ENCODE results near the gene EPC2. TPM values are rescaled to one million over a fixed set of nuclear protein-coding genes. Genes with fewer than 3 reads are reported as not detected.

The EPC2 gene
- total RNA-seq (43.9 TPM), polyA plus RNA-seq (ENCODE audit: insufficient read depth, low read depth, low replicate concordance) (7.2 TPM)
- long read RNA-seq, donor 1, partial matches to known transcripts = 12 of 14 reads
- long read RNA-seq, donor 1, other reads (novel, unspliced or antisense) = 0 of 14 reads
- long read RNA-seq, donor 2, partial matches to known transcripts = 5 of 7 reads
- long read RNA-seq, donor 2, other reads (novel, unspliced or antisense) = 0 of 7 reads
- long read RNA-seq, donor 3 = 0 reads
- long read RNA-seq, donor 4, partial matches to known transcripts = 0 of 1 reads
- long read RNA-seq, donor 4, other reads (novel, unspliced or antisense) = 0 of 1 reads
- long read RNA-seq, donor 5 = 0 reads
- long read RNA-seq, donor 6, partial matches to known transcripts = 0 of 1 reads
- long read RNA-seq, donor 6, other reads (novel, unspliced or antisense) = 0 of 1 reads
- long read RNA-seq, donor 7, partial matches to known transcripts = 2 of 7 reads
- long read RNA-seq, donor 7, other reads (novel, unspliced or antisense) = 4 of 7 reads
- long read RNA-seq, donor 8, partial matches to known transcripts = 0 of 1 reads
- long read RNA-seq, donor 8, other reads (novel, unspliced or antisense) = 0 of 1 reads
- long read RNA-seq, donor 9, partial matches to known transcripts = 0 of 1 reads
- long read RNA-seq, donor 9, other reads (novel, unspliced or antisense) = 0 of 1 reads
- long read RNA-seq, donor 10, partial matches to known transcripts = 5 of 5 reads
- long read RNA-seq, donor 10, other reads (novel, unspliced or antisense) = 0 of 5 reads

DNA sequence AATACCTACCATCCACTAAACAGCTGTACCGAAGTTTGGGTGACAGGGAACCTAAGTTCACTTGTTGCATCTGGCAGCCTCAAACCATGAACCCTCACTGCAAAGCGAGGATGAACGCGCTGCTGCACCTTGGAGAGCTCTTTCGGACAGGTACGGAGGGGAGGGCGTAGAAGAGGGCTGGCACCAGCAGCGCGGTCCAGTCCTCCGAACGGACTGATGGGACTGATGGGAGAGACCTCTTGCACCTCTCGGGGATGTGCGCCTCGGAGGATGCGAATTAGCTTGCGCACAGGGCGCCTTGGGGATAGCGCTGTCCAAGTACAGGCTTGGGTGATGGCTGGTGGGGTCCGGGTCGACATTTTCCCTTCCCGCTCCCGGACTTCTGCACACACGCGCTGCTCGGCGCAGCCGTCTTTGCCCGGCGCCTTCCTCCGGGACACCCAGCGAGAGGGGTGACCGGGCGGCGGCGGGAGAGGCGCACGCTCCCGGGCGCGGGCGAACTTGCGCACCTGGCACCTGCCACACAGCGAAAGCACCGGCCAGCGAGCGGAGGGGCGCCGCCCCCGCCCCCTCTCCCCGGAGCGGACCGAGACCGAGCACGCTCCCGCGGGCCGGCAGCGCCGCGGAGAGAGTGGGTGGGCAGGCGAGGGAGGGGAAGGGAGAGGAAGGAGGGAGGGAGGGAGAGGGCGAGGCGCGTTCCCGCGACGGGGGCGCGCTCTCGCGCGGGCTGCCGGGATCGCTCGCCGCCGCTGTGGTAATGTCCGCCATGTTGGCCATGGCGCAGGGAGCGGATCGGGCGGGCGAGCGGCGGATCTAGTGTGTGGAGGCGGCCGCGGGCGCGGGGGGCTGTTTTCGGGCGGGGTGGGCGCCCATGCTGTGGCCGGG is at the start of gene EPC2:
TSS of gene EPC2 (plus strand) at position 754 of the 885 bp plus-strand sequence. CDS start 267 bp downstream, outside the sequence.
- DNase-seq = peak; percentile 93 to 96 (median 94)

GRCh38 chr2:148596018-148596417 is 48.5 kb upstream of the EPC2 start:
- Histone ChIP-seq H3K9ac (ENCODE audit: low read length in 3 of 3) (no peak overlapping the region), H3K4me1 (ENCODE audit: control insufficient read depth in 2 of 3, insufficient read depth in 2 of 3, low read depth in 1 of 3, low read length in 3 of 3) (no peaks in the 10 kb centered on the region), H3K36me3 (ENCODE audit: control insufficient read depth in 2 of 3, insufficient read depth in 3 of 3, low read length in 3 of 3) (no peaks in the 10 kb centered on the region), H3K9me3 (ENCODE audit: control insufficient read depth in 2 of 3, insufficient read depth in 1 of 3, low read length in 3 of 3) (peaks cover 0 to 9% (median 0%) of the 10 kb centered on the region in 3 donors), H3K27ac (ENCODE audit: low read depth in 2 of 2, low read length in 2 of 2) (no peak overlapping the region), H3K27me3 (ENCODE audit: control insufficient read depth, insufficient read depth, low read length) (no peaks in the 10 kb centered on the region), H3K4me3 (ENCODE audit: low read length in 3 of 3) (no peak overlapping the region)
- FAIRE-seq = no peak
- intact Hi-C loops (cut with DNase I) = no loop called here
- TF ChIP-seq CTCF (IDR thresholded peaks at IDR 0.05; ENCODE audit: borderline replicate concordance, extremely low read depth, insufficient read depth) = no peak
- DNase-seq = no peak

More for the DNA sequence above, at the start of gene EPC2:
- H3K36me3 ChIP-seq (ENCODE audit: control insufficient read depth in 2 of 3, insufficient read depth in 3 of 3, low read length in 3 of 3) = no peaks in the 10 kb centered on the region
- intact Hi-C loops (cut with DNase I) = no loop called here
- H3K4me1 ChIP-seq (ENCODE audit: control insufficient read depth in 2 of 3, insufficient read depth in 2 of 3, low read depth in 1 of 3, low read length in 3 of 3) = peaks cover 2 to 7% (median 4%) of the 10 kb centered on the region in 3 donors
- no peaks in the 10 kb centered on the region for H3K27me3 ChIP-seq (ENCODE audit: control insufficient read depth, insufficient read depth, low read length)
- H3K9ac ChIP-seq (ENCODE audit: low read length in 3 of 3) = peak within 1 kb of the TSS; percentile 87 to 95 (median 88)
- no peak for TF ChIP-seq CTCF (IDR thresholded peaks at IDR 0.05; ENCODE audit: borderline replicate concordance, extremely low read depth, insufficient read depth)
- H3K4me3 ChIP-seq (ENCODE audit: low read length in 3 of 3) = peak within 1 kb of the TSS; percentile 85 to 95 (median 94)
- peak within 1 kb of the TSS; percentile 99 to 100 for H3K27ac ChIP-seq (ENCODE audit: low read depth in 2 of 2, low read length in 2 of 2)
- FAIRE-seq = no peak
- H3K9me3 ChIP-seq (ENCODE audit: control insufficient read depth in 2 of 3, insufficient read depth in 1 of 3, low read length in 3 of 3) = no peaks in the 10 kb centered on the region

DNA sequence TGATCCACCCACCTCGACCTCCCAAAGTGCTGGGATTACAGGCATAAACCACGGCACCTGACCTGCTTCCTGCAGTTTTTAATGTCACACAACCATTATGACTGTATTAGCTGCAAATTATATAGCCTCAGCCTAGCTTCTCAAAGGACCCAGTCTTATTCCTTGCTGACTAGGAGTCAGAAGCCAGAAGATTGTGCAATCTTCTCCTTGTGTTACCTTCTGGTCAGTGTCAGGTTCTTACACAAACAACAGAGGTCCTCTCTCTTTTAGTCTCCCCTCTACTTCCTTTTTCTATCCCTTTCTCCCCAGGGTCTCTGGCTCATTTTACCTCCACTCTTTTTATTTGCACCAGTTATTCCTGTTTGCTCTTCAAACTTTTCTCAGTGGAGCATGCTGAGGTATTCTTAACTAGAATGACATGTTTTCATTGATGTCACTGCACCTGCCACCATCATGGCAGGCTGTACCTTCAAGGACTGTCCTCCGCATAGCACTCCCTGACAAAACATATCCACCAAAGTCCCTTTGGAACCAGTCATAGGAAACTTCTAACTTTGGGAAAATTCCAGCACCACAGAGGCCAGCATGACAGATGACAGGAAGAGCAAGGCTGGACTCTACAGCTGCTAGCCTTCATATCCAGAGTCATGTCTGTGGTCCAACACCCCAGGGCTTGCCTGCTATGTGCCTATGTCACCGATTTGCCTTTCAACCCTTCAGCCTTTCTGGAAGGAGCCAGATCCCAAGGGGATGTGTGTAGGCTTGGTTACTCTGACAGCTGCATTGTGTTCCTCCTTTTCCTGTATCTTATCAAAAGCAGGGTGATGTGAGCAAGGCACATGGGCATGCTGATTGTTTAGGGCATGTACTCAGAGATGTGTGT is 45.2 kb upstream of the EPC2 start:
- Histone ChIP-seq H3K9ac (ENCODE audit: low read length in 3 of 3) (no peak overlapping the region), H3K27me3 (ENCODE audit: control insufficient read depth, insufficient read depth, low read length) (no peaks in the 10 kb centered on the region), H3K36me3 (ENCODE audit: control insufficient read depth in 2 of 3, insufficient read depth in 3 of 3, low read length in 3 of 3) (no peaks in the 10 kb centered on the region), H3K9me3 (ENCODE audit: control insufficient read depth in 2 of 3, insufficient read depth in 1 of 3, low read length in 3 of 3) (peaks cover 0 to 18% (median 0%) of the 10 kb centered on the region in 3 donors), H3K4me3 (ENCODE audit: low read length in 3 of 3) (no peak overlapping the region), H3K27ac (ENCODE audit: low read depth in 2 of 2, low read length in 2 of 2) (no peak overlapping the region), H3K4me1 (ENCODE audit: control insufficient read depth in 2 of 3, insufficient read depth in 2 of 3, low read depth in 1 of 3, low read length in 3 of 3) (no peaks in the 10 kb centered on the region)
- FAIRE-seq (no peak), DNase-seq (peak in 2 of 5 donors; percentile 2 to 10)
- intact Hi-C loops (cut with DNase I) = no loop called here
- TF ChIP-seq CTCF (IDR thresholded peaks at IDR 0.05; ENCODE audit: borderline replicate concordance, extremely low read depth, insufficient read depth) = no peak

All from kidney (tissue), 22 donors.